Measurements from ENCODE around the gene CTSE. TPM values are rescaled to one million over a fixed set of nuclear protein-coding genes. Genes with fewer than 3 reads are reported as not detected.
"Not testable (repeated sequence)": the region's sequence is repeated elsewhere in the genome, so short reads cannot be mapped to it uniquely, and the experiment has no call there.

Gene CTSE
- total RNA-seq, 1 experiment from 2014 or later, result not detected

- in situ Hi-C loops (cut with HindIII; ENCODE audit: low pct_unique_long_range_greater_than_20kb, low sequenced_read_pairs); DNase-seq (ENCODE audit: low read depth, low spot score): not testable (repeated sequence)
These were observed 29.4 kb upstream of the CTSE start, which contains the start of gene RHEX for GRCh38 chr1:206052919-206053610. Gene RHEX (plus strand): TSS chr1:206053173. CDS start chr1:206097829, 44,656 bp downstream.

GRCh38 chr1:206052231-206052865 lies 28.7 kb upstream of the CTSE start:
- in situ Hi-C loops (cut with HindIII; ENCODE audit: low pct_unique_long_range_greater_than_20kb, low sequenced_read_pairs); DNase-seq (ENCODE audit: low read depth, low spot score): not testable (repeated sequence)

GRCh38 chr1:206050655-206051235 lies 27.1 kb upstream of the CTSE start:
- DNase-seq (ENCODE audit: low read depth, low spot score), result no peak

GRCh38 chr1:206049919-206050600 lies 26.4 kb upstream of the CTSE start:
- in situ Hi-C loops (cut with HindIII; ENCODE audit: low pct_unique_long_range_greater_than_20kb, low sequenced_read_pairs), result no loop called here
- DNase-seq (ENCODE audit: low read depth, low spot score), result no peak

More at GRCh38 chr1:206050655-206051235, 27.1 kb upstream of the CTSE start:
- in situ Hi-C loops (cut with HindIII; ENCODE audit: low pct_unique_long_range_greater_than_20kb, low sequenced_read_pairs), result no loop called here

- in situ Hi-C loops (cut with HindIII; ENCODE audit: low pct_unique_long_range_greater_than_20kb, low sequenced_read_pairs), result no loop called here
- no peak for DNase-seq (ENCODE audit: low read depth, low spot score)
These were observed 25.6 kb upstream of the CTSE start for GRCh38 chr1:206049293-206049692.

- in situ Hi-C loops (cut with HindIII; ENCODE audit: low pct_unique_long_range_greater_than_20kb, low sequenced_read_pairs), result no loop called here
These were observed 24.9 kb upstream of the CTSE start for GRCh38 chr1:206048582-206048981.

GRCh38 chr1:206047271-206047670 lies 23.6 kb upstream of the CTSE start:
- in situ Hi-C loops (cut with HindIII; ENCODE audit: low pct_unique_long_range_greater_than_20kb, low sequenced_read_pairs), result no loop called here
- no peak for DNase-seq (ENCODE audit: low read depth, low spot score)

More at GRCh38 chr1:206048582-206048981, 24.9 kb upstream of the CTSE start:
- DNase-seq (ENCODE audit: low read depth, low spot score), result no peak

DNA sequence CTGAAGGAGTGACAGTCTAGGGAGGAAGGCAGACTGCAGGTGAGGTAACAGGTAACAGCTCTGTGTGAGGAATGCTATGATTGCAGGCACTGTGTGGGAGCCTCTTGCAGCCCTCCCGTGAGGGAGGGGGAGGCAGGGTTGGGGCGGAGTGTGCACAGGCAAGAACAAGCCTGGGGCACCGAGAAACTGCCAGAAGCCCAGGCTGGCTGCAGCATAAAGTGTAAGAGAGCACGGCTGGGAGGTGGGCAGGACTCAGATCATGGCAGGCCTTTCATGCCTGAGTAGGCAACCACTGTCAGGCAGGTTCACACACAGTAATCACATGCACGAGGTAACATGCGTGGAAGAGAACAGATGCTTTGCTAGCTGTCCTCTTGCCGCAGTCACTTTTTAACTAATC lies 17.9 kb upstream of the CTSE start:
- in situ Hi-C loops (cut with HindIII; ENCODE audit: low pct_unique_long_range_greater_than_20kb, low sequenced_read_pairs), result no loop called here
- no peak for DNase-seq (ENCODE audit: low read depth, low spot score)

- in situ Hi-C loops (cut with HindIII; ENCODE audit: low pct_unique_long_range_greater_than_20kb, low sequenced_read_pairs), result no loop called here
- no peak for DNase-seq (ENCODE audit: low read depth, low spot score)
These were observed 16.6 kb upstream of the CTSE start for GRCh38 chr1:206040328-206040727.

DNA sequence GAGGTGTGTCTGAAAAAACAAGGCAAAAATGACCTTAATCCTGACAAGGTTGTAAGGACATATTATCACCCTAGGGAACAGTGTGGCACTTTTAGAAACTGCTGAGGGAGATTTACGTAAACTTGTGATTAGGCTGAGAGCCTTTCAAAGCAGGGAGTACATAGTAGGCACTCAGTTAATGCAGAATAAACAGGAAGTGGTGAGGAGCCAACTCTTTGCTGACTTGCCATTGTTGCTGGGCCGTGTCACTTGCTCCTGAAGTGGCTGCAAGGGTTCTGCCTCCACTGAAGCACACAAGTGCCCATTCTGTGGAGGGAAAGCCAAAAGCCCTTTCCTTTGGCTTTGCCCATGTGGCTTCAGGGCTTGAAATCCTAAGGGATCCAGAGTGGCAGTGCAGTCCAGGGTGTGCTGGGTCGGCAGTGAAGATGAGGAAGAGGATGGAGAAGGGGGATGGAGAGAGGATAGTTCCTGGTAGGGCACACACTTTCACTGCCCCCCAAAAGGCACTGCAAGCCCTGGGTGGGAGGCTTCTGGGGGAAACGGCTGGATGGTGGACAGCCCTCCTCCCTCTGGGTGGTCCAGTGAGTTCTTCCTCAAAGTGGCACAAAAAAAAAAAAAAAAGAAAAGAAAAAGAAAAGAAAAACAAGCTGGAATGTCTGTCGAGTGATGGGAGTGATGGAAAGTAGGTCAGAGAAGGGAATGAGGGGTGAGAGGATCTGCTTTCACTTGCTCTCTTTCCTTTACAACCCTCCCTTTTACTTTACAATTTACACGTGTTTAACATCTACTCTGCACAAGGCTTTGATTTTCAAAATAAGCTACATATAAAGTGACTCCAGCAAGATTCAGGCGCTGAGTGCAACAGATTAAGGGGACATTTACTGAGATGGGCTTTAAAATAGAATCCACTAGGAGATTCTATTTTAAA lies 15.6 kb upstream of the CTSE start:
- DNase-seq (ENCODE audit: low read depth, low spot score), result no peak
- in situ Hi-C loops (cut with HindIII; ENCODE audit: low pct_unique_long_range_greater_than_20kb, low sequenced_read_pairs), result no loop called here

GRCh38 chr1:206037581-206037980 lies 13.9 kb upstream of the CTSE start:
- DNase-seq (ENCODE audit: low read depth, low spot score), result no peak
- in situ Hi-C loops (cut with HindIII; ENCODE audit: low pct_unique_long_range_greater_than_20kb, low sequenced_read_pairs), result no loop called here

GRCh38 chr1:206036663-206037455 lies 13.2 kb upstream of the CTSE start:
- no peak for DNase-seq (ENCODE audit: low read depth, low spot score)
- in situ Hi-C loops (cut with HindIII; ENCODE audit: low pct_unique_long_range_greater_than_20kb, low sequenced_read_pairs), result no loop called here

DNA sequence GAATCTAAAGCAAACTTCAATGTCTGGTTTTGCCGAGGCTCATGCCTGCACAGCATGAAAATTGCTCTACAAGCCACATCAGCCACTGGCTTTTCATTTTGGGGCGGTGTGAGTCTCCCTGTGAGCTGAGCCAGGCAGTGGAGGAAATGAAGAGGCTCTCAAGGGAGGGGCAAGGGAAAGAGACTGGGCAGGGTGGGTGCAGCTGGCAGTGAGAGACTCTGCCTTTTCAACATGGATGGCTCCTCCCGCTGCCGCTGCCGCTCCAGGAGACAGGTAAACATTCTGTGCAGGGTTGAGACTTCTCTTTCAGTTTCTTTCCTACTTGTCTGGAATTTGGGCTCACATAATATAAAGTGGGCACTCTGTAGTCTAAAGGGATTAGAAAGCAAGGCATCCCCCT lies 11.3 kb upstream of the CTSE start:
- in situ Hi-C loops (cut with HindIII; ENCODE audit: low pct_unique_long_range_greater_than_20kb, low sequenced_read_pairs), result no loop called here
- no peak for DNase-seq (ENCODE audit: low read depth, low spot score)

DNA sequence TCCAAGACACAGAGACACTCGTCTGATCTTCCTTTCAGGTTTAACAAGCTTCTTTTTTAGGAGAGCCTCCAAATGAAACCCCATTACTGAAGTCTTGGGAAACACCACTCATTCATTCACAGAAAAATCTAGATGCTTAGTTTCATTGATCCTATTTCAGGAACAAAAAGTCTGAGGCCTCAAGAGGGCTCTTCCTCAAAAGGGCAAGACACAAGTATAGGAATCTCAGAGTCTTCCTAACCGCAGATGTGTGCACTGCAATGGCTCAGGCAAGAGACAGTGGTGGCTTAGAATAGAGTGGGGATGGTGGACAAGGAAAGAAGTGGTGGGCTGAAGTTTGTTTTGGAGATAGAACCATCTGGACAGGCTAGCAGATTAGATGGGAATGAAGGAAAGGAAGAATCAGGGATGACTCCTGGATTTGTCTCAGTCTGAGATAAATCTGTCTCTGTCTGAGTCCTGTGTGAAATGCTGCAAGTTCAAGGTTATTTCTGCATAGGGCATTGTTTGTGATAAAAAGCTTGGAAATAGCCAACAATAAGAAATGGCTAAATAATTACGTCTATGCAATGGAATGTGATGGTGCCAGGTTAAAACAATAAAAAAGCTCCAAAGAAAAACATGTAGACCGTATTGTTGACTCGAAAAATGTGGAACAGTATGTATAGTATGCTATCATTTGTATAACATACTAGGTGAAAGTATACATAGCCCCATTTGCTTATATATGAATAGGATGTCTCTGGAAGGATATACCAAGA lies 8.9 kb upstream of the CTSE start:
- DNase-seq (ENCODE audit: low read depth, low spot score), result no peak
- in situ Hi-C loops (cut with HindIII; ENCODE audit: low pct_unique_long_range_greater_than_20kb, low sequenced_read_pairs), result no loop called here

DNA sequence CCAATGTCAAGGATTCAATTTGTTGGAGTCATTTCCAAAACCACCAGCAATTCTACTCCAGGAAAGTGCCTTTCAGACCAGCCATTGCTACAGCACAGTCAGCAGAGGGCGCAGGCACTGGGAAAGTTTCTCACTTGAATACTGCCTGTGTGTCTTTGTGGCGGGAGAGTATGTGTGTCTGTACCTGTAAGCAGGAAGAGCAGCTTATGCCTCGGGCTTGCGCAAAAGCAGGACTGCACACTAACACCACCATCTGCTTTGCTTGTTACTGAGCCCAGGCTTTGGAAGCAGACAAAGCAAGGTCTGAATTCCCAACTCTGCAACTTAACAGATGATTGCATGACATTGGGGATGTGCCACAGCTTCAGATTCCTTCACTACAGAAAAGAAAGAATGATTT lies 7.0 kb upstream of the CTSE start:
- in situ Hi-C loops (cut with HindIII; ENCODE audit: low pct_unique_long_range_greater_than_20kb, low sequenced_read_pairs), result no loop called here
- peak; percentile 84 for DNase-seq (ENCODE audit: low read depth, low spot score)

- DNase-seq (ENCODE audit: low read depth, low spot score), result no peak
These were observed 6.5 kb upstream of the CTSE start for GRCh38 chr1:206030191-206030590.

More at GRCh38 chr1:206030191-206030590, 6.5 kb upstream of the CTSE start:
- in situ Hi-C loops (cut with HindIII; ENCODE audit: low pct_unique_long_range_greater_than_20kb, low sequenced_read_pairs), result no loop called here

All from SK-MEL-5 (cell line).